IMR-90 (cell line): ENCODE data around the gene GPC6. TPM values are rescaled to one million over a fixed set of nuclear protein-coding genes. Genes with fewer than 3 reads are reported as not detected.

Source experiments
- ATAC-seq: fragments of 200-7000 bp; cut with Tn5 transposase; 2 replicates; pipeline ENCODE4 v1.9.1; 2020; ENCODE audit warnings: low read depth, mild to moderate bottlenecking, moderate library complexity
- BruUV-seq: library from RNA; stranded (reverse); fragments of 400-500 nt; replicated peaks from 2 replicates; lab custom pipeline; 2021; lab: Mats Ljungman, UMichigan
- CTCF ChIA-PET: fragments of 300-600 bp; formaldehyde crosslinking; extraction: SDS; loops from one replicate; lab custom pipeline; 2021; ENCODE audit warnings: antibody characterized with exemption; lab: Yijun Ruan, JAX
- POLR2A ChIA-PET: fragments of 300-600 bp; sonication (Branson Sonifier 250); formaldehyde crosslinking; loops from one replicate; lab custom pipeline; 2022; ENCODE audit warnings: antibody characterized with exemption; ENCODE audit not compliant: unreplicated experiment; lab: Charles Lee
- DNase-seq: peaks from one replicate; pipeline ENCODE4 v3.0.0; 2013
- H2AFZ ChIP-seq: replicated peaks from 2 replicates; pipeline ENCODE3; 2013; ENCODE audit warnings: low read length, mild to moderate bottlenecking; ENCODE audit not compliant: poor library complexity
- H2AK5ac ChIP-seq: 2 replicates; pipeline ENCODE4 v1.6.1; 2013; ENCODE audit warnings: low read depth, low read length, inconsistent platforms
- H2AK9ac ChIP-seq: replicated peaks from 2 replicates; pipeline ENCODE3; 2013; ENCODE audit warnings: mild to moderate bottlenecking, low read depth, low read length, moderate library complexity; ENCODE audit not compliant: poor library complexity
- H2BK120ac ChIP-seq: 2 replicates; pipeline ENCODE4 v1.6.1; 2013; ENCODE audit warnings: low read depth, low read length, inconsistent platforms
- H2BK15ac ChIP-seq: 3 replicates; pipeline ENCODE4 v1.6.1; 2013; ENCODE audit warnings: low read depth, low read length, inconsistent platforms
- H2BK20ac ChIP-seq: 2 replicates; pipeline ENCODE4 v1.6.1; 2013; ENCODE audit warnings: low read depth, mild to moderate bottlenecking, inconsistent platforms, low read length, moderate library complexity
- H2BK5ac ChIP-seq: 2 replicates; pipeline ENCODE4 v1.6.1; 2013; ENCODE audit warnings: mild to moderate bottlenecking, low read depth, low read length, inconsistent platforms; ENCODE audit not compliant: poor library complexity, severe bottlenecking
- H3K14ac ChIP-seq: replicated peaks from 2 replicates; pipeline ENCODE4 v1.6.1; 2013; ENCODE audit warnings: low read depth, low read length, inconsistent platforms
- H3K18ac ChIP-seq: 2 replicates; pipeline ENCODE4 v1.6.1; 2013; ENCODE audit warnings: low read depth, low read length, control low read depth
- H3K23ac ChIP-seq: 2 replicates; pipeline ENCODE4 v1.6.1; 2013; ENCODE audit warnings: low read depth, low read length, inconsistent platforms
- H3K27ac ChIP-seq: 2 replicates; pipeline ENCODE4 v1.5.1; 2013; ENCODE audit warnings: mild to moderate bottlenecking, control low read depth, low read length; ENCODE audit not compliant: insufficient read depth
- H3K27me3 ChIP-seq: 2 replicates; pipeline ENCODE4 v1.6.1; 2013; ENCODE audit warnings: low read length; ENCODE audit not compliant: control insufficient read depth, insufficient read depth
- H3K36me3 ChIP-seq: 2 replicates; pipeline ENCODE4 v1.6.1; 2013; ENCODE audit warnings: low read length, mixed read lengths; ENCODE audit not compliant: control insufficient read depth, insufficient read depth
- H3K4ac ChIP-seq: 2 replicates; pipeline ENCODE4 v1.6.1; 2013; ENCODE audit warnings: low read depth, low read length, inconsistent platforms
- H3K4me1 ChIP-seq: 2 replicates; pipeline ENCODE4 v1.6.1; 2013; ENCODE audit warnings: low read length, mixed read lengths; ENCODE audit not compliant: control insufficient read depth, insufficient read depth
- H3K4me2 ChIP-seq: 2 replicates; pipeline ENCODE4 v1.6.1; 2013; ENCODE audit warnings: low read depth, mild to moderate bottlenecking, control low read depth, low read length, moderate library complexity
- H3K4me3 ChIP-seq: 2 replicates; pipeline ENCODE4 v1.5.1; 2013; ENCODE audit warnings: low read depth, mild to moderate bottlenecking, control low read depth, low read length, moderate library complexity; ENCODE audit not compliant: insufficient read depth
- H3K56ac ChIP-seq: 2 replicates; pipeline ENCODE4 v1.6.1; 2013; ENCODE audit warnings: low read length, inconsistent platforms; ENCODE audit not compliant: insufficient read depth; ENCODE audit errors: extremely low read depth
- H3K79me1 ChIP-seq, 2 experiments: 2 replicates each; pipeline ENCODE4 v1.6.1; 2013; ENCODE audit warnings: low read length in 2 of 2, inconsistent platforms in 1 of 2, low read depth in 1 of 2
- H3K9ac ChIP-seq: 2 replicates; pipeline ENCODE4 v1.6.1; 2013; ENCODE audit warnings: low read depth, low read length, control low read depth
- H3K9me1 ChIP-seq: 2 replicates; pipeline ENCODE4 v1.6.1; 2013; ENCODE audit warnings: low read length, inconsistent platforms; ENCODE audit not compliant: insufficient read depth
- H3K9me3 ChIP-seq: 2 replicates; pipeline ENCODE4 v1.6.1; 2013; ENCODE audit warnings: low read length; ENCODE audit not compliant: control insufficient read depth, insufficient read depth
- H4K20me1 ChIP-seq: 2 replicates; pipeline ENCODE4 v1.6.1; 2013; ENCODE audit warnings: low read length, inconsistent platforms; ENCODE audit not compliant: insufficient read depth
- H4K5ac ChIP-seq: 2 replicates; pipeline ENCODE4 v1.6.1; 2013; ENCODE audit warnings: mild to moderate bottlenecking, low read depth, low read length, control low read depth
- H4K8ac ChIP-seq, 2 experiments: 2 replicates each; pipeline ENCODE4 v1.6.1; 2013; ENCODE audit warnings: low read depth in 2 of 2, low read length in 2 of 2, control low read depth in 1 of 2, inconsistent platforms in 1 of 2
- H4K91ac ChIP-seq: 2 replicates; pipeline ENCODE4 v1.6.1; 2013; ENCODE audit warnings: low read depth, low read length, inconsistent platforms; ENCODE audit not compliant: insufficient read depth
- BHLHE40 ChIP-seq: fragments of 150-350 bp; IDR thresholded peaks from 2 replicates; pipeline ENCODE4 v1.6.1; 2016; ENCODE audit warnings: mild to moderate bottlenecking, low read depth, low read length
- CEBPB ChIP-seq: IDR thresholded peaks from 2 replicates; pipeline ENCODE4 v1.6.1; 2012; ENCODE audit warnings: low read depth, low read length, improper control_type of control experiment
- CHD1 ChIP-seq: IDR thresholded peaks from 2 replicates; pipeline ENCODE4 v1.6.1; 2012; ENCODE audit warnings: low read depth, low read length, improper control_type of control experiment
- ELK1 ChIP-seq: fragments of 150-350 bp; IDR thresholded peaks from 2 replicates; pipeline ENCODE4 v1.6.1; 2016; ENCODE audit warnings: low read depth, mild to moderate bottlenecking, low read length, moderate library complexity, borderline replicate concordance
- FOS ChIP-seq: fragments of 150-350 bp; IDR thresholded peaks from 2 replicates; pipeline ENCODE4 v1.6.1; 2016; ENCODE audit warnings: low read depth, low read length
- MAFK ChIP-seq: IDR thresholded peaks from 2 replicates; pipeline ENCODE4 v1.6.1; 2012; ENCODE audit warnings: low read depth, low read length, improper control_type of control experiment
- MAZ ChIP-seq: IDR thresholded peaks from 2 replicates; pipeline ENCODE4 v1.6.1; 2012; ENCODE audit warnings: low read depth, mild to moderate bottlenecking, low read length, improper control_type of control experiment, moderate library complexity, borderline replicate concordance
- MXI1 ChIP-seq: IDR thresholded peaks from 2 replicates; pipeline ENCODE4 v1.6.1; 2012; ENCODE audit warnings: low read depth, mild to moderate bottlenecking, low read length, moderate library complexity, borderline replicate concordance
- NFE2L2 ChIP-seq: fragments of 150-350 bp; IDR thresholded peaks from 2 replicates; pipeline ENCODE4 v1.6.1; 2016; ENCODE audit warnings: low read depth, mild to moderate bottlenecking, low read length
- POLR2A ChIP-seq: IDR thresholded peaks from 2 replicates; pipeline ENCODE4 v1.6.1; 2012; ENCODE audit warnings: mild to moderate bottlenecking, low read depth, low read length
- RAD21 ChIP-seq: IDR thresholded peaks from 2 replicates; pipeline ENCODE4 v1.6.1; 2012; ENCODE audit warnings: low read length, improper control_type of control experiment
- RCOR1 ChIP-seq: IDR thresholded peaks from 2 replicates; pipeline ENCODE4 v1.6.1; 2012; ENCODE audit warnings: mild to moderate bottlenecking, low read length, improper control_type of control experiment; ENCODE audit not compliant: insufficient replicate concordance
- RFX5 ChIP-seq: IDR thresholded peaks from 2 replicates; pipeline ENCODE4 v1.8.0; 2012; ENCODE audit warnings: low read depth, mild to moderate bottlenecking, low read length, moderate library complexity
- SMC3 ChIP-seq: fragments of 150-350 bp; IDR thresholded peaks from 2 replicates; pipeline ENCODE4 v1.6.1; 2016; ENCODE audit warnings: low read depth, mild to moderate bottlenecking, antibody characterized with exemption, low read length, moderate library complexity
- USF2 ChIP-seq: fragments of 150-350 bp; IDR thresholded peaks from 2 replicates; pipeline ENCODE4 v1.6.1; 2017; ENCODE audit warnings: mild to moderate bottlenecking, antibody characterized with exemption, low read length, low read depth
- WGBS, 2 experiments: methylation state at CpG; one replicate each; pipeline versions ENCODE4 v1.1.5 to v1.1.7; 2013; ENCODE audit warnings: missing lambda C conversion rate in 2 of 2; ENCODE audit not compliant: insufficient read length in 1 of 2; ENCODE audit errors: extremely low coverage in 2 of 2; 5-methylcytosine and 5-hydroxymethylcytosine counted together
- dilution Hi-C: fragments of 300-500 bp; cut with HindIII; formaldehyde crosslinking; loops from one replicate; pipeline ENCODE4 v1.14.3; 2018; ENCODE audit warnings: low sequenced_read_pairs; ENCODE audit not compliant: unreplicated experiment
- in situ Hi-C: fragments of 300-500 bp; cut with MboI; formaldehyde crosslinking; loops from 3 replicates; pipeline ENCODE4 v1.14.3; 2019; ENCODE audit warnings: low sequenced_read_pairs, inconsistent platforms, mixed read lengths
- intact Hi-C: fragments of 100-400 bp; cut with micrococcal nuclease; formaldehyde crosslinking; loops from 2 replicates; pipeline ENCODE4 v1.10.0; 2022
- polyA plus RNA-seq, 3 experiments: library from polyadenylated mRNA; depleted of rRNA; stranded (reverse); fragments of >200 nt; gene quantifications; 2 replicates each; pipeline ENCODE4 v1.2.3, GENCODE V29; 2012; ENCODE audit warnings: low replicate concordance in 1 of 3
- total RNA-seq: library from RNA; depleted of rRNA; stranded (reverse); fragments of >200 nt; gene quantifications from 2 replicates; pipeline ENCODE4 v1.2.3, GENCODE V29; 2012
- TF ChIP-seq, protein P1 (sequence below): conservative IDR thresholded peaks from 2 replicates; pipeline ENCODE4 v1.5.1; 2012; ENCODE audit warnings: mild to moderate bottlenecking, low read depth, low read length, improper control_type of control experiment

GPC6 gene
- total and polyA plus RNA-seq, 2 of the 4 experiments (the other 2 are of a cell fraction) = 14.9 to 39.4 TPM

DNA sequence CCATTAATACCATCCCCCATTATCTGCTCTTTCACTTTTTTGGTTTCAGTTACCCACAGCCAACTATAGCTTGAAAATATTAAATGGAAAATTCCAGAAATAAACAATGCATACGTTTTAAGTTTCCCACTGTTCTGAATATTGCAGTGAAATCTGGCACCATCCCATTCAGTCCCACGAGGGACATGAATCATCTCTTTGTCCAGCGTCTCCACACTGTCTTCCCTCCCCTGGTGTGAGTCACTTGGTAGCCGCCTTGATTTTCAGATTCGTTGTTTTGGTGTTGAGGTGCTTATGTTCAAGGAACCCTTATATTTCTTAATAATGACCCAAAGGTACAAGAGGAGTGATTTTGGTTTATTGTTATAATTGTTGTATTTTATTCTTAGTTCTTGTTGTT lies 1006.8 kb downstream of the GPC6 start:
- Histone ChIP-seq H2BK120ac (no peak overlapping the region), H3K4me3 (no peak overlapping the region), H3K14ac (no peak overlapping the region), H4K20me1 (no peaks in the 10 kb centered on the region), H4K5ac (no peak overlapping the region), H3K56ac (no peak overlapping the region), H3K4me1 (no peaks in the 10 kb centered on the region; the same call in 1 of the 2 replicates), H3K36me3 (no peaks in the 10 kb centered on the region), H3K18ac (no peak overlapping the region), H3K27me3 (no peaks in the 10 kb centered on the region), H3K79me1 (no peaks in the 10 kb centered on the region), H3K9me3 (no peaks in the 10 kb centered on the region; the same call in 1 of the 2 replicates), H3K23ac (no peak overlapping the region), H2AK5ac (no peak overlapping the region), H3K9me1 (peaks cover 2% of the 10 kb centered on the region; the same call in 1 of the 2 replicates), H2AFZ (no peak overlapping the region), H4K8ac (no peak overlapping the region), H2BK20ac (no peak overlapping the region; the same call in 1 of the 2 replicates), H2BK5ac (no peak overlapping the region), H3K9ac (no peak overlapping the region), H3K27ac (no peak overlapping the region), H2BK15ac (no peak overlapping the region), H3K4ac (no peak overlapping the region), H2AK9ac (no peak overlapping the region), H4K91ac (no peak overlapping the region), H3K4me2 (peak overlapping the region; percentile 0; the same call in 1 of the 2 replicates)
- intact Hi-C loops = no loop called here
- DNase-seq = peak; percentile 96
- BruUV-seq = no TSS peak
- ChIA-PET CTCF (interaction anchor here (0.6 kb wide), 1 partner anchor 1003 kb away, joined by 3 read pairs; no protein-coding TSS in a partner anchor), POLR2A (no interaction called here)
- no CpG with 5 or more reads among the region's 5 CpGs for WGBS, 2 experiments
- peak; percentile 90 for ATAC-seq
- dilution Hi-C loops = no loop called here
- in situ Hi-C loops = no loop called here
- TF ChIP-seq, protein P1, sequence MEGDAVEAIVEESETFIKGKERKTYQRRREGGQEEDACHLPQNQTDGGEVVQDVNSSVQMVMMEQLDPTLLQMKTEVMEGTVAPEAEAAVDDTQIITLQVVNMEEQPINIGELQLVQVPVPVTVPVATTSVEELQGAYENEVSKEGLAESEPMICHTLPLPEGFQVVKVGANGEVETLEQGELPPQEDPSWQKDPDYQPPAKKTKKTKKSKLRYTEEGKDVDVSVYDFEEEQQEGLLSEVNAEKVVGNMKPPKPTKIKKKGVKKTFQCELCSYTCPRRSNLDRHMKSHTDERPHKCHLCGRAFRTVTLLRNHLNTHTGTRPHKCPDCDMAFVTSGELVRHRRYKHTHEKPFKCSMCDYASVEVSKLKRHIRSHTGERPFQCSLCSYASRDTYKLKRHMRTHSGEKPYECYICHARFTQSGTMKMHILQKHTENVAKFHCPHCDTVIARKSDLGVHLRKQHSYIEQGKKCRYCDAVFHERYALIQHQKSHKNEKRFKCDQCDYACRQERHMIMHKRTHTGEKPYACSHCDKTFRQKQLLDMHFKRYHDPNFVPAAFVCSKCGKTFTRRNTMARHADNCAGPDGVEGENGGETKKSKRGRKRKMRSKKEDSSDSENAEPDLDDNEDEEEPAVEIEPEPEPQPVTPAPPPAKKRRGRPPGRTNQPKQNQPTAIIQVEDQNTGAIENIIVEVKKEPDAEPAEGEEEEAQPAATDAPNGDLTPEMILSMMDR = no peak
- TF ChIP-seq FOS (peak; percentile 82), BHLHE40 (peak; percentile 64; the same call in 1 of the 2 replicates), RFX5 (no peak), MAZ (0 out of 2 replicates have a peak, but pooled peaks have one; percentile 10), MAFK (no peak), RCOR1 (no peak), CEBPB (peak; percentile 71; the same call in 1 of the 2 replicates), CHD1 (no peak), USF2 (peak; percentile 74; the same call in 1 of the 2 replicates), RAD21 (no peak), POLR2A (no peak), NFE2L2 (no peak), MXI1 (no peak), ELK1 (no peak), SMC3 (no peak)
